Retinal pigment epithelial cell (primary cell): ENCODE results near the gene CPS1.

ENCODE experiments used
- DNase-seq: peaks from one replicate; pipeline ENCODE4 v3.0.0-alpha.2; 2010; ENCODE audit warnings: low read depth
- H3K4me3 ChIP-seq: 2 replicates; pipeline ENCODE4 v1.5.1; 2011; ENCODE audit warnings: mild to moderate bottlenecking, low read length, control low read depth, moderate library complexity
- TF ChIP-seq, protein P1 (sequence below): conservative IDR thresholded peaks from 2 replicates; pipeline ENCODE4 v1.5.1; 2011; ENCODE audit warnings: low read depth, low read length, control low read depth, inconsistent platforms

The CPS1 gene

DNA sequence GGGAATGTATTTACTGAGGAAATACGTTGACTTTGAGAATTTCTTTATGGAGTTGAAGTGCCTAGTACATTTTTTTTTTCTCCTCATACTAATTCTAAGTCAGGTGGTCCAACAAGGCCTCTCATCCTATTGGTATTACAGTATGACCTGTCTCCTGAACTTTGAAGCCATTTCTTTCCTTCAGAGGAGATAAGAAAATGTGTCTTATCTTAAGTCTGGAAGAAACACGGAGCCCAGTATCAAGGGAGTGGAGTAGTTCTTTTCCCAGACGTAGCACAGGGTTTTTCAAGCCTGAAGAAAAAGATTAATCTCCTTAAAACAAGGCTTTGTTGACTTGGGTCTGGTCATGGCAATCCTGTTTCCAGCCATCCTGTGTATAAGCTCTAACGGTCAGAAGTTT lies 11.6 kb upstream of the CPS1 start:
- TF ChIP-seq, protein P1, sequence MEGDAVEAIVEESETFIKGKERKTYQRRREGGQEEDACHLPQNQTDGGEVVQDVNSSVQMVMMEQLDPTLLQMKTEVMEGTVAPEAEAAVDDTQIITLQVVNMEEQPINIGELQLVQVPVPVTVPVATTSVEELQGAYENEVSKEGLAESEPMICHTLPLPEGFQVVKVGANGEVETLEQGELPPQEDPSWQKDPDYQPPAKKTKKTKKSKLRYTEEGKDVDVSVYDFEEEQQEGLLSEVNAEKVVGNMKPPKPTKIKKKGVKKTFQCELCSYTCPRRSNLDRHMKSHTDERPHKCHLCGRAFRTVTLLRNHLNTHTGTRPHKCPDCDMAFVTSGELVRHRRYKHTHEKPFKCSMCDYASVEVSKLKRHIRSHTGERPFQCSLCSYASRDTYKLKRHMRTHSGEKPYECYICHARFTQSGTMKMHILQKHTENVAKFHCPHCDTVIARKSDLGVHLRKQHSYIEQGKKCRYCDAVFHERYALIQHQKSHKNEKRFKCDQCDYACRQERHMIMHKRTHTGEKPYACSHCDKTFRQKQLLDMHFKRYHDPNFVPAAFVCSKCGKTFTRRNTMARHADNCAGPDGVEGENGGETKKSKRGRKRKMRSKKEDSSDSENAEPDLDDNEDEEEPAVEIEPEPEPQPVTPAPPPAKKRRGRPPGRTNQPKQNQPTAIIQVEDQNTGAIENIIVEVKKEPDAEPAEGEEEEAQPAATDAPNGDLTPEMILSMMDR = no peak
- no peak overlapping the region for H3K4me3 ChIP-seq
- DNase-seq = no peak

DNA sequence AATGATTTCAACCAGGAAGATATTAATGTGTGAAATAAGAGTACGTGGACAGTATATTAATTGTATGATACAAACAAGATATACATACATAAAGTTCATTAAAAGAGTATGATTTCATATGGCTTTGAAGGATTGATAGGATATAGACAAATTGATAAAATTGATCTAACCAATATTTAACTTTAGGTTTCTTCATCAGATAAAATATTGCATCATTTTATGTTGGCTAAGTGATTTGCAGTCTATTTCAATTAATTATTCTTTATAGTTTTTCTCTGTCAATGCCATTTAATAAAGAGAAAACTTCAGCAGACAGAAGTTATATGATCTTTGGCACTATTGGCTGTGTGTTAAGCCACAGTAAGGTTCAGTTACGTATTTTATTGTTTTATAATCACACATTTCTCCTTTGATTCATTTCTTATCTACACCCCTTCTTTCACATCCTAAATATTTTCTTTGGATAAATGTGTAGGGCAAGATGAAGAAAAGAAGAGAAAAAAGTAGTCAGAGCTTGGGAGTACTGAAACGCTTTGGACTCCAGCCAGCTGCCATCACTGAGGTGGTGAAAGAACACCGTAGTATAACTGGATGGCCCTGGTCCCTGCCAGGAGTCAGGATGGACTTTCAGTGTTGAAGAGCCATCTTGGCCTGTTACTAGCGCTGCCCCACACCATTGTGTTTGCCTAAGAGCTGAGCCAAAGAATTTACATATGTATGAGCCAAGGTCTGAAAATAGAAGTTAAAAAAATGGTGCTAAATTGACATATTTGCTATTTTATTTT lies 9.8 kb upstream of the CPS1 start:
- TF ChIP-seq, protein P1 = no peak
- DNase-seq = no peak
- H3K4me3 ChIP-seq = no peak overlapping the region

DNA sequence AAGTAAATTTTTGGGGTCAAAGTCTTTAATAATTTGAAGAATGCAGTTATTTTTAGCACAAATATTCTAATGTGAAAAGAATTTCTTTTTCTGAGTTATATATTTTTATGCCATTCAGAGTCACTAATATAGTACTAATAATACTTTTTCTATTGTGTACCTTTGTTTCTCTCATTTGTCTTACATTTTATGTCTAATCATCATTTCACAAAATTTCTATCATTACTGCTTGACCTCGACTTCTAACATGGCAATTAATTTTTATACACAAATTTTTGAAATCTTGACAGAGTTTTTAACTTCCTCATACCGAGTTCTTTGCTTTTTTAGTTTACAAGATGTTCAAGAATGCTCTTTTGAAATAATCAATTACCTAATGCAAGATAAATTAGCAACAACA lies 8.4 kb upstream of the CPS1 start:
- no peak for DNase-seq
- no peak overlapping the region for H3K4me3 ChIP-seq
- TF ChIP-seq, protein P1 = no peak

DNA sequence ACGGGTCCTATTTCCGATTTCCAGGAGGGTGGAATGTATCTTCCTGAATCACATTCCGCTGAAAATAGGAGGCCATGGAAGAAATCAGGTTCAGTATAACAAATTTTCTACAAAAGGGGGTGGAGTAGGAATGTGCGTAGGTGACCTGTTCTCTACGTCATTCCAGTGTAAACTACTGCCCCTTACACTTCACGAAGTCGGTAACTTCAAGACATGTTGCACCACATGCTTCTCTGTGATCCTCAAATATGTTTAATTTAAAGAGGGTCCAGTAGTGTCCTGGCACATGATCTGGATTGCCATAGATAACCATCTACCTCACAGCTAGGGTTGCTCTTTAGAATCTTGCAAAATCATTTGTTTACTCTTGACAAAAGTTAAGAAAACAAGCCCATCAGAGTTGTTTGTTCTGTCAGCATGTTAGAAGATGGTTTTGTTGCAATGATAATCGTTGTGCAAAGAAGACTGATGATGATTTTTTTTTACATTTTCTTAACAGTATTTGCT lies 7.5 kb upstream of the CPS1 start:
- DNase-seq = no peak
- TF ChIP-seq, protein P1 = no peak

DNA sequence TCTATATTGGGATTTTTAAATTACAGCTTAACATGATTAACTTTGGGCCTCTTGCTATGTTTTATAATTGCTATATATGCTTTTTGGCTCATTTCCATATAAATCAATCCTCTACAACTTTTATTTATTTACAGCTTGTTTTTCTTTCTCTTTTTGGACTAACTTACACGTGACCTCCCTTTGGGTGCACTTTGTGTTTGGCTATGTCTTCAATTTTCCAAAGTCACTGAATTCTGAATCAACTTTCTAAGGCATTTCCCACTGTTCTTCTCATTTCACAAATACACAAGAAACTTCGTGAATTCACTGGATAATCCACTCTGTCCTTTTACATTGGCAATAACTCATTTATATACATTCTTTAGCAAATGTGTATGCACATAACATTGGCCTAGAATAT lies 5.4 kb upstream of the CPS1 start:
- TF ChIP-seq, protein P1 = no peak
- H3K4me3 ChIP-seq = no peak overlapping the region
- DNase-seq = no peak

More for the DNA sequence above, 7.5 kb upstream of the CPS1 start:
- no peak overlapping the region for H3K4me3 ChIP-seq

DNA sequence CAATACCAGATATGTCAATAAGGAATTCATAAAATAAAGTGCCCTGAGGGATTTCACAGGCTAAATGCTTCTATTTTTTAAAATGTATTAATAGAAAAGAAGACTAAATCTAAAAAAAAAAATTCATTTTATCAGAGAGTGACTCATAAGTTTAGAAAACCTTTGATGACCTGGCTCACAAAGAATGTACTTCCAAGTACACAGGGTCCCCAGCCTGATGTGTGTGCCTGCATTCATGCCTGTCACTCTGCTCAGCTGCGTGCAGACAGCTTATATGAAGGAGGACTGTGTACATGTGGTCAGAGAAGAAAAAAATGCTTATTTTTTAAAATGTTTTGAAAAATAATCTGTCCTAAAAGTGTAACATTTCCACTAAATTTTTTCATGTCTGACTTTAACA lies 3.0 kb upstream of the CPS1 start:
- no peak for DNase-seq
- TF ChIP-seq, protein P1 = no peak
- H3K4me3 ChIP-seq = no peak overlapping the region

DNA sequence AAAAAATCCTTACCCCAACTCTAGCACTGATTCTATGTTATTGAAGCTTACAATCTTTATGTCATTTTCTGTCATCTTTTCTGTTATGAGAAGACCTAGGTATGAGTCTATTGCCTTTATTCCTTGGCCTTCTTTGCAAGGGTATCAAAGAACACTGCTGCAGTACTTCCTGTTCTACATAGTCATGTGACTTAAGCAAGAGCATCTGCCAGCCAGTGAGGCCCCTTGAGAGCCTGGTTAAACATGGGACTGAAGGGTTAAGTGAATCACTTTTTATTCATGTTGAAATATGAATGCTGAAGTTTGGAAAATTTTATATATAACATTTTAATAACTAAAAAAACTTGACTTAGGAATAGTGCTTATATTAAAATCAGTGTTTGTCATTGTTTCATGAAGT lies 844 bp upstream of the CPS1 start:
- H3K4me3 ChIP-seq = no peak overlapping the region
- TF ChIP-seq, protein P1 = no peak
- DNase-seq = no peak
